Heart left ventricle (tissue), 16 donors: Measurements from ENCODE around the gene ADCY1. TPM values are rescaled to one million over a fixed set of nuclear protein-coding genes. Genes with fewer than 3 reads are reported as not detected.

Experiments
- ATAC-seq, 4 donors: fragments of 200-7000 bp; cut with Tn5 transposase; one replicate each; pipeline ENCODE4 v1.9.1; 2020 to 2022; ENCODE audit warnings: moderate library complexity in 4 of 4, mild to moderate bottlenecking in 3 of 4, moderate number of reproducible peaks in 1 of 4
- DNase-seq, 5 donors: peaks; one replicate each; pipeline ENCODE4 v3.0.0-alpha.2; 2020
- H3K27ac ChIP-seq, 12 donors: fragments of 200-600 bp; sonication (generic) in 4 of 12; one replicate each; pipeline versions ENCODE4 v1.5.0 to v1.8.0; 2016 to 2022; ENCODE audit warnings: mild to moderate bottlenecking in 2 of 12
- H3K27me3 ChIP-seq, 9 donors: fragments of 200-600 bp; sonication (generic) in 2 of 9; one replicate each; pipeline versions ENCODE4 v1.5.1 to v1.8.0; 2016 to 2022; ENCODE audit warnings: mild to moderate bottlenecking in 3 of 9
- H3K36me3 ChIP-seq, 9 donors: fragments of 200-600 bp; sonication (generic) in 2 of 9; one replicate each; pipeline versions ENCODE4 v1.5.0 to v1.8.0; 2018 to 2022; ENCODE audit warnings: mild to moderate bottlenecking in 2 of 9
- H3K4me1 ChIP-seq, 12 donors: fragments of 200-600 bp; sonication (generic) in 4 of 12; one replicate each; pipeline versions ENCODE4 v1.5.0 to v1.8.0; 2016 to 2022; ENCODE audit warnings: mild to moderate bottlenecking in 3 of 12
- H3K4me3 ChIP-seq, 12 donors: fragments of 200-600 bp; sonication (generic) in 4 of 12; one replicate each; pipeline versions ENCODE4 v1.5.0 to v1.8.0; 2017 to 2022; ENCODE audit warnings: mild to moderate bottlenecking in 9 of 12, moderate library complexity in 4 of 12
- H3K9me3 ChIP-seq, 12 donors: fragments of 200-600 bp; sonication (generic) in 4 of 12; one replicate each; pipeline versions ENCODE4 v1.5.0 to v1.8.0; 2016 to 2022; ENCODE audit warnings: mild to moderate bottlenecking in 1 of 12
- POLR2A ChIP-seq, 2 donors: fragments of 450-650 bp; IDR thresholded peaks; one replicate each; pipeline ENCODE4 v1.6.1; 2017; ENCODE audit warnings: antibody characterized with exemption in 2 of 2, mild to moderate bottlenecking in 2 of 2, moderate library complexity in 2 of 2
- WGBS, 4 donors: extraction: QIAGEN DNeasy Blood & Tissue Kit in 2 of 4; methylation state at CpG; one replicate each; pipeline versions ENCODE4 v1.1.5 to v1.1.7; 2013 to 2018; 5-methylcytosine and 5-hydroxymethylcytosine counted together
- intact Hi-C, 10 donors: fragments of 100-400 bp; cut with DNase I; formaldehyde crosslinking; loops; one replicate each; pipeline versions ENCODE4 v1.11.1 to v1.14.2; 2022
- polyA plus RNA-seq, 2 donors: library from polyadenylated mRNA; stranded (reverse); fragments of 200-250 nt; gene quantifications; one replicate each; pipeline ENCODE4 v1.2.3, GENCODE V29; 2013
- total RNA-seq, 9 donors: library from RNA; depleted of rRNA in 2 of 9; stranded (reverse); fragments of >200 nt in 2 of 9; fragmentation: NEBNext Ultra II Directional in 3 of 9; extraction: Animal tissue kit (Norgen Biotek cat#: 25700) in 3 of 9; gene quantifications; one replicate each; pipeline versions ENCODE4 v1.1.0 to v1.2.4, GENCODE V29; 2016 to 2023
- TF ChIP-seq, protein P1 (sequence below), 12 donors: fragments of 200-600 bp; sonication (generic) in 4 of 12; IDR thresholded peaks; one replicate each; pipeline versions ENCODE4 v1.5.0 to v1.8.0; 2018 to 2022; ENCODE audit warnings: antibody characterized with exemption in 12 of 12, mild to moderate bottlenecking in 5 of 12
- donor health status: ischemic (EF 13 %, LVEDD 7.1; RV severe dilation, severe dysfunction).
- donor health status: healthy with polysubstance abuse.
- donor health status: DM: no; HTN: yes; CAD: no.
- donor health status: DM: no; HTN: no; CAD: no.
- donor health status: ischemic (EF 25% LVEDD 6.9; RV normal size, moderate dysfunction).
- donor health status: ischemic (EF 25% LVEDD 5.7; RV mildly dilated, moderate dysfunction).
- donor health status: healthy.
- donor health status: DM: yes; HTN: yes; CAD: no.
- donor health status: ischemic (EF 35%, LVEDD 5.7; RV mildly dilated, moderate dysfunction).
- donor health status: nonischemic (EF 11% LVEDD 7.7; RV severe dilation, severe dysfunction).
- donor health status: DM: yes; HTN: yes; CAD: no.
- donor health status: PGD.
- donor health status: ischemic (EF 29% LVEDD 5.4; RV normal size, mild dysfunction).
- donor health status: nonischemic (EF 23%, LVEDD 6.1; RV moderate dilation, normal function).

ADCY1 gene
- total and polyA plus RNA-seq, 11 donors: 0.73 to 10.8 (median 3.6) TPM

DNA sequence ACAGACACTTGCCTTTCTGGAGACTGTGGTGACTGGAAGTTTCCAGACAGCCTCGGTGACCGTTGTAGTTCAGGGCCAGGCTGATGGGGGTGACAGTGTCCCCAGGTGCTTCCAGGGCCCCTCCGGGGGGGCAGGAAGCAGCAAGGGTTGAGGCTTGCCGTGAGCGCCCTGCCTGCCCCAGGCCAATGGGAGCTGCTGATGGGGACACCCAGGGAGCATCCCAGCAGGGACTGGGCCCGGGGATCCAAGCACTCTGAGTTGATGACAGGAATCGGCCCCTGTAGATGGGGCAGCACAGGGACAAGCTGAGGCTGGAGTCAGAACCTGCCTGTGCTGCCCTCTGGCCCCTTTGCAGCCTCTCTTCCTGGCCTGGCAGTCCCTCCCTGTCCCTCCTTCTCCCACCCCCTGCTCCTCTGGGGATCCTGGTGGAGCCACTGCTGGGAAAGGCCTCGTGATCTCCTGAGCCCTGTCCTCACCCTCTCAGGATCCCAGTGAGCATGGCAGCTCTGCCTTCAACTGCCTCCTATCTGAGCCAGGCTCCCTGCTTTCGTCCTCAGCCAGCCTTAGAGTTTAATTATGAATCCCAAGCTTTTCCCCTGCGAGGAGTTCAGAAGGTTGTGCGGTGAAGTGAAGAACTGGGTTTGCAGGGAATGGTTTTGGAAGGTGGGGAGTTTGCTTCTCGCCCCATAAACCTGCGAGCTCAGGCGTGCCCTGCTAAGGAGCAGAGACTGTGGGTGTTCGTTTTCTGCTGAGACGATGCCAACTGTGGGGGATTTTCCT, 84.7 kb downstream of the ADCY1 start:
- Histone ChIP-seq H3K36me3 (no peaks in the 10 kb centered on the region), H3K27ac (no peak overlapping the region), H3K9me3 (no peaks in the 10 kb centered on the region), H3K4me1 (no peaks in the 10 kb centered on the region), H3K4me3 (no peak overlapping the region), H3K27me3 (no peaks in the 10 kb centered on the region)
- ATAC-seq: no peak
- intact Hi-C loops: loop anchor here in 1 of 10 donors (10.0 kb wide), 1 partner anchor 504 kb away; the partner anchor contains the start of gene RAMP3
- WGBS, 4 donors: 83 to 91% (median 84%) methylated on average over 9 to 16 of the region's 16 CpGs
- DNase-seq: peak in 1 of 5 donors; percentile 14
- TF ChIP-seq POLR2A (IDR thresholded peaks at IDR 0.05): no peak
- TF ChIP-seq, protein P1, sequence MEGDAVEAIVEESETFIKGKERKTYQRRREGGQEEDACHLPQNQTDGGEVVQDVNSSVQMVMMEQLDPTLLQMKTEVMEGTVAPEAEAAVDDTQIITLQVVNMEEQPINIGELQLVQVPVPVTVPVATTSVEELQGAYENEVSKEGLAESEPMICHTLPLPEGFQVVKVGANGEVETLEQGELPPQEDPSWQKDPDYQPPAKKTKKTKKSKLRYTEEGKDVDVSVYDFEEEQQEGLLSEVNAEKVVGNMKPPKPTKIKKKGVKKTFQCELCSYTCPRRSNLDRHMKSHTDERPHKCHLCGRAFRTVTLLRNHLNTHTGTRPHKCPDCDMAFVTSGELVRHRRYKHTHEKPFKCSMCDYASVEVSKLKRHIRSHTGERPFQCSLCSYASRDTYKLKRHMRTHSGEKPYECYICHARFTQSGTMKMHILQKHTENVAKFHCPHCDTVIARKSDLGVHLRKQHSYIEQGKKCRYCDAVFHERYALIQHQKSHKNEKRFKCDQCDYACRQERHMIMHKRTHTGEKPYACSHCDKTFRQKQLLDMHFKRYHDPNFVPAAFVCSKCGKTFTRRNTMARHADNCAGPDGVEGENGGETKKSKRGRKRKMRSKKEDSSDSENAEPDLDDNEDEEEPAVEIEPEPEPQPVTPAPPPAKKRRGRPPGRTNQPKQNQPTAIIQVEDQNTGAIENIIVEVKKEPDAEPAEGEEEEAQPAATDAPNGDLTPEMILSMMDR (IDR thresholded peaks at IDR 0.05): no peak

DNA sequence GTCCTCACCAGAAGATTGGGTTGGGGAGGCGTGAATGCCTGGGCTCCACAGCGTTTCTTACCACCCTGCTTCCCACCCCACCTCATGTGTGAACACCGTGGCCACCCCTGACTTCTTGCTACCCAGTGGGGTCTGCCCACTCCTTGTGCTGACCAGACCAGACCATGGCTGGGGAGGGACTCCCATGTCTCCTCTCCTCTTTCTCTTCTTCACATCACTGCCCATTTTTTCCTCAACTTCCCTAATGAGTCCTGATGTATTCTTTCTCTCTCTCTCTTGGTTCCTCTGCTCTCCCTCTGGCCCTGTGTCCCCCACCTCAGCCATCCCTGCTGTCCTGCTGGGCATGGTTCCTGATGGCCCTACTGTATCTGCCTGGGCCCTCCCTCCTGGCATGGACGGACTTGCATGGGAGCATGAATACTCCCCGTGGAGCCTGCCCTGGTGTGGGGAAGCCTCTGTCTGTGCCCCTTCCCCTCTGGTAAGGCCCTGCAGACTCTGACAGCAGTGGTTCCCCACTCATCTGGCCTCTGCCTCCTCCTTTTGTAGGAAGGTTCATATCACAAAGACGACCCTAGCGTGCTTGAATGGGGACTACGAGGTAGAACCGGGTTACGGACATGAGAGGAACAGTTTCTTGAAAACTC, 85.5 kb downstream of the ADCY1 start:
- intact Hi-C loops: loop anchor here in 6 of 10 donors (5.0 to 10.0 kb wide), 4 partner anchors 193 to 505 kb away; partner anchors contain the start of gene RAMP3 (in 1 of the 6)
- ATAC-seq: no peak

DNA sequence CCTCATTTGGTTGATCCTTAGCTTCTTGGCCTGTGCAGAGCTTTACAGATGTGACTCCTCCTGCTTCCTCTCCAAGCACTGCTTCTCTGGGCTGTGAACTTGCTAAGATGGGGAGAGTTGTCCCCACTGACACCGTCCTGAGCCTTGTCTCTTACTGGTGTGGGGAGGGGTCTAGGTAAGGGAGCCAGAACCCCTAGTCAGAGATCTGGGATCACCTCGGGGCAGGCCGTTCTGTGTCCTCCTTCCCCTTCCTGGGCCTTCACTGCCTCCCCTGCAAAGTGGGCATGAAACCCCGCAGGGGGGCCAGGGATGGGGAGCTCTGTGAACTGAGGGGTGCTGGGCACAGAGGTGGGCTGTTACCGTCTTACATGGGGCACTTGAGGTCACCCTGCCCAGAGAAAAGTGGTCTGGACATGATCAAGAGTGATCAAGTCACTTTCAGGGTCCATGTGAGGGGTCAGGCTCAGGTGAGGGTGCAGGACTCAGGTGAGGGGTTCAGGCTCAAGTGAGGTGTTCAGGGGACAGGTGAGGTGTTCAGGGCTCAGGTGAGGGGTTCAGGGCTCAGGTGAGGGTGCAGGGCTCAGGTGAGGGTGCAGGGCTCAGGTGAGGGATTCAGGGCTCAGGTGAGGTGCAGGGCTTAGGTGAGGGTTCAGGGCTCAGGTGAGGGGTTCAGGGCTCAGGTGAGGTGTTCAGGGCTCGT, 86.2 kb downstream of the ADCY1 start:
- H3K27ac ChIP-seq: no peak overlapping the region
- H3K36me3 ChIP-seq: no peaks in the 10 kb centered on the region
- intact Hi-C loops: loop anchor here in 6 of 10 donors (5.0 to 10.0 kb wide), 3 partner anchors 192 to 202 kb away; no protein-coding TSS in a partner anchor
- WGBS, 4 donors: 75 to 91% (median 90%) methylated on average over 4 to 6 of the region's 6 CpGs
- H3K4me3 ChIP-seq: no peak overlapping the region
- no peak for TF ChIP-seq POLR2A (IDR thresholded peaks at IDR 0.05)
- TF ChIP-seq, protein P1 (IDR thresholded peaks at IDR 0.05): no peak
- DNase-seq: peak in 1 of 5 donors; percentile 5
- H3K4me1 ChIP-seq: no peaks in the 10 kb centered on the region
- ATAC-seq: no peak
- H3K27me3 ChIP-seq: no peaks in the 10 kb centered on the region
- H3K9me3 ChIP-seq: no peaks in the 10 kb centered on the region

More for the DNA sequence above, 85.5 kb downstream of the ADCY1 start:
- WGBS, 4 donors: 91 to 93% (median 93%) methylated on average over 10 of the region's 10 CpGs
- H3K27me3 ChIP-seq: no peaks in the 10 kb centered on the region
- no peak overlapping the region for H3K4me3 ChIP-seq
- H3K36me3 ChIP-seq: no peaks in the 10 kb centered on the region
- DNase-seq: peak in 1 of 5 donors; percentile 4
- H3K9me3 ChIP-seq: no peaks in the 10 kb centered on the region
- no peak overlapping the region for H3K27ac ChIP-seq
- TF ChIP-seq POLR2A (IDR thresholded peaks at IDR 0.05): no peak
- TF ChIP-seq, protein P1 (IDR thresholded peaks at IDR 0.05): no peak
- H3K4me1 ChIP-seq: no peaks in the 10 kb centered on the region

DNA sequence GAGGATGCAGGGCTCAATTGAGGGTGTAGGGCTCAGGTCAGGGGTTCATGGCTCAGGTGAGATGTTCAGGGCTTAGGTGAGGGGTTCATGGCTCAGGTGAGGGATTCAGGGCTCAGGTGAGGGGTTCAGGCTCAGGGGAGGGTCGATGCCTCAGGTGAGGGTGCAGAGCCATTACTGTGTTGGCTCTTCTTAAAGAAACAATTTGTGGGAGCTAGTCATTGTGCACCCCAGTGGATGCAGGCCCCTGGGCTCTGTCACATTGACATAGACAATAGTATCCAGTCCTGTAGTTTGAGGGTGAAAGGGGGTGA, 86.7 kb downstream of the ADCY1 start:
- ATAC-seq: no peak
- no peaks in the 10 kb centered on the region for H3K4me1 ChIP-seq
- no peaks in the 10 kb centered on the region for H3K27me3 ChIP-seq
- H3K4me3 ChIP-seq: no peak overlapping the region
- no peaks in the 10 kb centered on the region for H3K9me3 ChIP-seq
- TF ChIP-seq, protein P1 (IDR thresholded peaks at IDR 0.05): no peak
- TF ChIP-seq POLR2A (IDR thresholded peaks at IDR 0.05): no peak
- DNase-seq: no peak
- intact Hi-C loops: loop anchor here in 6 of 10 donors (5.0 to 10.0 kb wide), 3 partner anchors 191 to 201 kb away; no protein-coding TSS in a partner anchor
- no peak overlapping the region for H3K27ac ChIP-seq
- WGBS, 4 donors: 64 to 90% (median 76%) methylated on average over 1 of the region's 1 CpG
- no peaks in the 10 kb centered on the region for H3K36me3 ChIP-seq
